Medulla oblongata (tissue), 1 donor: Measurements from ENCODE around the gene VAT1.
"Not testable (repeated sequence)": the region's sequence is repeated elsewhere in the genome, so short reads cannot be mapped to it uniquely, and the experiment has no call there.

Experiments
- DNase-seq: peaks from one replicate; pipeline ENCODE4 v3.0.0-alpha.2; 2015; ENCODE audit errors: extremely low spot score

The VAT1 gene

DNA sequence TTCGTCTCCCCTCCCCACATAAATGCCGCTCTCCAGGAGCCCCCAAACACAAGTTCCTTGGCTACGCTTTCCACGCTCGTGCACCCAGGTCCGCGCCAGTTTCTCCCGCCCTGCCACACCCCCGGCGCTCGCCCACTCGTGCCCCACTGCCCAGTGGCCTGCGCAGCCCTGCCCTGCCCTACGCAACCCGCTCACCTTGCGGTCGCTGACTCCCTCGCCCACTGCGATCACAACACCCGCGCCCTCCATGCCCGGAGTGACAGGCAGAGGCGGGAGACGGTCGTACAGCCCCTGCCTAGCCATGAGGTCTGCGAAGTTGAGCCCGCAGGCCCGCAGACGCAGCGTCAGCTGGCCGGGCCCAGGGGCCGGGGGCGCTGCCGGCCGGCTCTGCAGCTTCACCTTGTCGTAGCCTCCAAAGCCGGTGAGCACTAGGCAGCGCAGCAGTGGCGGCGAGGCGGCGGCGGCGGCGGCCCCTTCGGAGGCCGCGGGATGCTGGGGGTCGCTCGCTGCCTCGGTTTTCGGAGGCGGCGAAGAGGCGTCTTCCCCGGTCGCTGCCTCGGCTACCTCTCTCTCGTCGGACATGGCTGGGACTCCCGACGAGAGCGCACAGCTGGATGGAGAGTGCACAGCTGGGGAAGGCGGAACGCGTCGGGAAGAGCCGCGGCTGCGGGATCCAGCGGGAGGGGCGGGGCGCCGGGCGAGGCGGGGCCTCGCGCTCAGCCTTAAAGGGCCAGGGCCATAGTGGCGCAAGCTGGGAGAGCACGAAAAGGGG lies at the start of gene VAT1:
VAT1 (minus strand) TSS at position 645 of the 772 bp plus-strand sequence; CDS start at position 582, 63 bp downstream.
- peak; percentile 79 for DNase-seq

GRCh38 chr17:43070872-43071271 lies 48.7 kb upstream of the VAT1 start:
- DNase-seq = no peak

DNA sequence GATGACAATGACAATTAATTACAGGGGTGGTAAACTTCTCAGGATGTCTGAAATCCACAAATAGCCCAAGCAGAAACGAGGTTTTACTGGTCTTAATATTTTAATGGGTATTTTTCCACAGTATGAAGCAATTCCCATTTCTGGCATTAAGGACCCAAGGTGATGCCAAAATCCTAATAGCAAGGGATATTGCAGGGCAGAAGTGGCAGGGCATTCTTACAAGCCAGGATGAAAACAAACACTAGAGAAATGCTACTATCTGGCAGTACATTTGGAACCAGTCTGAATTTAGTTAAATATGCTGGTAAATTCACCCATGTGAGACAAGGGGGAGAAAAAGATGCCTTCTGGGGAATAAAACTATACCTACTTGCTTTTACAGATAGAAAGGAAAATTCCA lies 48.1 kb upstream of the VAT1 start:
- no peak for DNase-seq

DNA sequence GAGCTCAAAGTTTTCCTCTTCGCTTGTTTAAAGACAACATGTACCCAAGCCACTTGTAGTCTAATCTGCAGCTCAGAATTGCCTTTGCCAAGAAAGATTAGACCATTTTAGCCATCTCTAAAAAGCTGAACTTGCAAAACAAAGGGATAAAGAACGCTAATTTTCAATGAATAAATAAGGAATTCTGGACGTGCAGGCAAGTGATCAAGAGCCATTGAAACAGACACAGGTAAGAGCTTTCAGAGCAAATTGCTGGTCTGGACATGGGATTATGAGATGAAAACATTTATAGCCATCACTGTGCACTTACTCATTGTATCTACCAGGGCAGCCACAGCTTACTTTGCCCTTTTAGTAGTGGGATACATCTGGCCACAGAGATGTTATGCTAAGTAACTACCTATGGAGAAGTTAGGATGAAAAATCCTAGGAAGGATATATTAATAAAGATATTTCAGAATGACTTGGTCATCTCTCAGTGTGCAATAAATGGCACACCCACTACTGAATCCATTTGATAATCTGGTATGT lies 47.2 kb upstream of the VAT1 start:
- no peak for DNase-seq

GRCh38 chr17:43068570-43069367 lies 46.6 kb upstream of the VAT1 start:
- DNase-seq = no peak

- DNase-seq = no peak
Observed at GRCh38 chr17:43062984-43063638, 40.9 kb upstream of the VAT1 start.

DNA sequence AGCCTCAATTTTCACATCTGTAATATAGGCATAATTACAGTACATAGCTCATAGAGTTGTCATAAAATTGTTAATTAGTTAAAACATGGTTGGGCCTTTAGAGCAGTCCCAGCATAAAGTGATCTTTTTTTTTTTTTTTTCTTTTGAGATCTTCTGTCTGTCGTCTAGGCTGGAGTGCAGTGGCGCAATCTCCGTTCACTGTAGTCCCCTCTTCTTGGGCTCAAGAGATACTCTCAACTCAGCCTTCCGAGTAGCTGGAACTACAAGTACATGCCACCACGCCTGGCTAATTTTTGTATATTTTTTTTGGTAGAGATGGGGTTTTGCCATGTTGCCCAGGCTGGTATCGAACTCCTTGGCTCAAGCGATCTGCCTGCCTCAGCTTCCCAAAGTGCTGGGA lies 33.9 kb upstream of the VAT1 start:
- no peak for DNase-seq

- DNase-seq = not testable (repeated sequence)
Observed at GRCh38 chr17:43053008-43053407, 30.8 kb upstream of the VAT1 start.

DNA sequence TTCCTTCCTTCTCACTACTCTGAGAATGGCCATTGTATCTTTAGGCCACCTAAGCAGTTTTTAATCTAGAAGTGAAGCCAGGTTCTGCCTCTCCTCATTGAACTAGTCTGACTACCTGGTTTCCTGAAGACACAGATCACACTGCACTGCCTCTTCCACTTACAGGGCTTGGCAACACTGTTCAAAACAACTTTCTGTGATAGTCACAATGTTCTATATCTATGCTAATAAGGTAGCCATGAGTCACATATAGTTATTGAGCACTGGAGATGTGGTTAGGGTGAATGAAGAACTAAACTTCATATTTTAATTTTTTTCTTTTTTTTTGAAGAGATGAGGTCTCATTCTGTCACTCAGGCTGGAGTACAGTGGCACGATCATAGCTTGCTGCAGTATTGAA lies 29.8 kb upstream of the VAT1 start:
- no peak for DNase-seq

DNA sequence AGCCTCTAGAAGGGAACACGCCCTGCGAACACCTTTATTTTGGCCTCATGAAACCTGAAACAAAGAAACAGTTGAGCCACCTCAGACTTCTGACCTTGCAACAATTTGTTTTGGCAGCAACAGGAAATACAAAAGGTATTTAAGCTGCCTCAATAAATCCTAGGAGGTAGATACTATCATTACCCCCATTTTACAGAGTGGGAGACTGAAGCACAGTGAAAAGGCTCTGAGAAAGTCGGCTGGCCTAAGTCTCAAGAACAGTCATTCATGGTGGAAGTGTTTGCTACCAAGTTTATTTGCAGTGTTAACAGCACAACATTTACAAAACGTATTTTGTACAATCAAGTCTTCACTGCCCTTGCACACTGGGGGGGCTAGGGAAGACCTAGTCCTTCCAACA lies 21.8 kb upstream of the VAT1 start:
- no peak for DNase-seq

GRCh38 chr17:43043307-43043706 lies 21.1 kb upstream of the VAT1 start:
- DNase-seq = no peak

DNA sequence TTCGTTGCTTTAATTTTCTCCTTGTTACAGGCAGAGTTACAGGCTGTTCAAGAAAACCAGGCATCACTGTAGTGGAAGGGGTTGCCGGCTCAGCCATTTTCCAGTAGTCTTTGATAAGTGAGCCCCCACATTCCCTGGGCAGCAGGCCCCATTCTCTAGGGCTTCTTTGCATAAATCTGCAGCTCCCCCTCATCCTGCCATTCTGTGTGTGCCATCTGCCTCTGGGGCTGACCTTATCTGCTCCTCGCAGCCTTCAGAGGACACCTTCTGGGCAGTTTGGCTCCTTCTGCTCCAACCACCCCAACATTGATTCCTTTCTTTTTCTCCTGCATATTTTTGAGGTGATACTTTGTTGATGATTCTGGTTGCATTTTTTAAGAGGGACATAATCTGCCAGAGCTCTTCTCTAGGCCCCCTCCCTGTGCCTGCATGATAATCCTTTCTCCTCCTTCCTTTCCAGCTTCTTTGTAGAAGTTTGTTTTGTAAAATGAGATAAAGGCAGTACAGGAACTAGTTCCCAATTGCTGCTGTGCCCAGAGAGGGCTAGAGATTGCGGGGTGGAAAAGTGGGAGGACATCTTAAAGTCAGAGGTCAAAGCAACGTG lies 19.9 kb upstream of the VAT1 start:
- DNase-seq = no peak

- DNase-seq = no peak
Observed at GRCh38 chr17:43040655-43041054, 18.5 kb upstream of the VAT1 start.

DNA sequence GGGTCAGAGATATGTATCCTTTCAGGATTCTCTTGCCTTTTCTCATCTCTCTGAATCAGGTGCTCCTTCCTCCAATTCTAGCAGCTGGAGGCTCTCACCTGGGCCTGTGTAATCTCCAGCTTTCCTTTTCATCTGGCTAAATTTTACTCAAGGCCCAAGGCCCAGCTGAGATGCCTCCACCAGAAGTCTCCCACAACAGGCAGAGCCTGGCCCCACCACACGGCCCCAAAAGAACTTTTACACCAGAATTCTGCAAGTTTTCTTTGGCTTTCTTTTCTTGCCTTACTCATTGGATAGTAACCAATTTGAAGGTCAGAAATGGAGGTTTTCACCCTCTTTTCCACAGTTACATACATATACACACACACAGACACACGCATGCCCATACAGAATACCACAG lies 17.5 kb upstream of the VAT1 start:
- DNase-seq = no peak

DNA sequence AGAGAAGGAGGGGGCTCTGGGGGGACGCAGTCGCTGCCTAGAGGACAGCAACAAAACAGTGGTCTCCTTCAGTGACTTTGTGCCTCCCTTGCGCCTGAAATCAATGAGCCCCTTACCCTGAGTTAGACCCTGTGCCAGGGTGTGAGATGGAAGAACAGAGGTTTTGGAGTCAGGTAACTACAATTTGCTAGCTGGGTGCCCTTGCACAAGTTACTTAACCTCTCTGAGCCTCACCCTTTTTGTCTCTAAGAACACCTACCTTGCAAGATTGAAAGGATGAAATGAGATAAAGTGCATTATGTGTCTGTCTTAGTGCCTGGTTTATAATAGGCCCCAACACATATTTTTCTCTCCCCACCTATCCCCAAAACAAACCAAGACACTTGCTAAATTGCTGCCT lies 12.7 kb upstream of the VAT1 start:
- no peak for DNase-seq

- DNase-seq = peak; percentile 52
Observed at GRCh38 chr17:43033948-43034881, 12.0 kb upstream of the VAT1 start.

- DNase-seq = no peak
Observed at GRCh38 chr17:43031666-43032065, 9.5 kb upstream of the VAT1 start.

DNA sequence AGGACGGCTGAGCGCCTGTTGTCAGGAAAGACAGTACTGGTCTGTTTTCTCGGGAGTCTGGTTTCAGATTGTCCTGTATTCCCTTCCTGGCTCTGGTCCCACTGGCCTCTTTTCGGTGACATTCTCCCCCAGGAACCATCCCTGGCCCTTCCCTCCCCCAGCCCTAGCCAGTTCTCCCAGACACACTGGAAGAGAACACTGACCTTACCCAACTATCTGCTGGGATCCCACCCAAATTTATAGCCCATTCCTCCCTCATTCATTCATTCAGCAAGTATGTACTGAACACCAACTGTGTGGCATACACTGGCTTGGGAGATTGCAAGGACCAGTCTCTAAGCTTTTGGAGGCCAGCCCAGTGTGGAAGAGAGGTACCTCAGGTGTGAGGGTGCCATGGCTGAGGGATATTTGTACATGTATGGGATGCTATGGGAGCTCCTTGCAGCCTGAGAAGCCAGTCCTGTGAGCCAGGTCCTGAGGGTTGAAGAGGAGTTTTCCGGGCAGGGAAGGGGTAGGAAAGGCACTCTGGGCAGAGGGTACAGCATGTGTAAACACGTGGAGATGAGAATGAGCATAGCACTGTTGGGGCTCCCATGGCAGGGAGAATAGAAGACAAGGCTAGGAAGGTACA lies 8.1 kb upstream of the VAT1 start:
- DNase-seq = peak; percentile 74

DNA sequence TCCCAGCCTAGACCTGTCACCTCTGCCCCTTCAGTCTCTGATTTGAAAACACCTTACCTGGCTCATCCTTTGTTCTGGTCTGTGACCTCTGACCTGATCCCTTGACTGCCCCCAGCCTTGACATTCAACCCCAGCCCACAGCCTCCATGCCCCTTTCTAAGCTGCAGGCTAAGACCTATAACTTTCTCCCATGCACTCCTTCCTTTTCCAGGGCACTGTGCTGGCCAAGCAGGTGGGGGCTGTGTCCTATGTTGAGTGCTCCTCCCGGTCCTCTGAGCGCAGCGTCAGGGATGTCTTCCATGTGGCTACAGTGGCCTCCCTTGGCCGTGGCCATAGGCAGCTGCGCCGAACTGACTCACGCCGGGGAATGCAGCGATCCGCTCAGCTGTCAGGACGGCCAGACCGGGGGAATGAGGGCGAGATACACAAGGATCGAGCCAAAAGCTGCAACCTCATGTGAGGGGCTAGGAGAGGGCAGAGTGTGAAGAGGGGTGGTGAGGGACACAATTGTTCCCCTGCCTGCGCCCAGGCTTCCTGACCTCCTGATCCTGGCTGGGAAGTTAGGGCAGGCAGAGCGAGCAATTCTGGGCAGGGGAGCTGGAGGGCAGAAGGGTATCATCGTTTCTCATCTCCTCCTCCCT lies 6.2 kb upstream of the VAT1 start:
- DNase-seq = no peak
